GM12801 (cell line): ENCODE results near the gene CAMK2B.

Source experiments
- TF ChIP-seq, protein P1 (sequence below): IDR thresholded peaks from one replicate; pipeline ENCODE4 v1.5.1; 2011; ENCODE audit warnings: control low read depth; ENCODE audit not compliant: insufficient read length; ENCODE audit errors: extremely low read depth

The CAMK2B gene

DNA sequence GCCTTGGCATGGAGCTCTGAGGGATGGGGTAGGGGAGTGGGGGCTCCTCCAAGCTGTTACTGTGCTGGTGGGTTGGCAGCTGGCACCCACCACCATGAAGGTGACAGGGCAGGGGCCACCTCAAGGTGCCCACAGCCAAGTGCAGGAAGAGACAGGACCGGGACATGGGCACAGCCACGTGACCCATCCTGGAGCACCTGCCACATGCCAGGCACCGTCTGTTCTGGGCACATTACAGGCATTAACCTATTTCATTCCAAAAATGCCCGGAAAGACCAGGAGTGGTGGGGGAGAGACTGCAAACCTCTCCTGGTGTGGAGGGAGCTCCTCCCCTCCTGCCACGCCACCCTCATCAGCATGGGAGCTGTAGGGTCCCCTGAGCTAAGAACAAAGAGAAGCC is 56.7 kb downstream of the CAMK2B start:
- TF ChIP-seq, protein P1, sequence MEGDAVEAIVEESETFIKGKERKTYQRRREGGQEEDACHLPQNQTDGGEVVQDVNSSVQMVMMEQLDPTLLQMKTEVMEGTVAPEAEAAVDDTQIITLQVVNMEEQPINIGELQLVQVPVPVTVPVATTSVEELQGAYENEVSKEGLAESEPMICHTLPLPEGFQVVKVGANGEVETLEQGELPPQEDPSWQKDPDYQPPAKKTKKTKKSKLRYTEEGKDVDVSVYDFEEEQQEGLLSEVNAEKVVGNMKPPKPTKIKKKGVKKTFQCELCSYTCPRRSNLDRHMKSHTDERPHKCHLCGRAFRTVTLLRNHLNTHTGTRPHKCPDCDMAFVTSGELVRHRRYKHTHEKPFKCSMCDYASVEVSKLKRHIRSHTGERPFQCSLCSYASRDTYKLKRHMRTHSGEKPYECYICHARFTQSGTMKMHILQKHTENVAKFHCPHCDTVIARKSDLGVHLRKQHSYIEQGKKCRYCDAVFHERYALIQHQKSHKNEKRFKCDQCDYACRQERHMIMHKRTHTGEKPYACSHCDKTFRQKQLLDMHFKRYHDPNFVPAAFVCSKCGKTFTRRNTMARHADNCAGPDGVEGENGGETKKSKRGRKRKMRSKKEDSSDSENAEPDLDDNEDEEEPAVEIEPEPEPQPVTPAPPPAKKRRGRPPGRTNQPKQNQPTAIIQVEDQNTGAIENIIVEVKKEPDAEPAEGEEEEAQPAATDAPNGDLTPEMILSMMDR = no peak

DNA sequence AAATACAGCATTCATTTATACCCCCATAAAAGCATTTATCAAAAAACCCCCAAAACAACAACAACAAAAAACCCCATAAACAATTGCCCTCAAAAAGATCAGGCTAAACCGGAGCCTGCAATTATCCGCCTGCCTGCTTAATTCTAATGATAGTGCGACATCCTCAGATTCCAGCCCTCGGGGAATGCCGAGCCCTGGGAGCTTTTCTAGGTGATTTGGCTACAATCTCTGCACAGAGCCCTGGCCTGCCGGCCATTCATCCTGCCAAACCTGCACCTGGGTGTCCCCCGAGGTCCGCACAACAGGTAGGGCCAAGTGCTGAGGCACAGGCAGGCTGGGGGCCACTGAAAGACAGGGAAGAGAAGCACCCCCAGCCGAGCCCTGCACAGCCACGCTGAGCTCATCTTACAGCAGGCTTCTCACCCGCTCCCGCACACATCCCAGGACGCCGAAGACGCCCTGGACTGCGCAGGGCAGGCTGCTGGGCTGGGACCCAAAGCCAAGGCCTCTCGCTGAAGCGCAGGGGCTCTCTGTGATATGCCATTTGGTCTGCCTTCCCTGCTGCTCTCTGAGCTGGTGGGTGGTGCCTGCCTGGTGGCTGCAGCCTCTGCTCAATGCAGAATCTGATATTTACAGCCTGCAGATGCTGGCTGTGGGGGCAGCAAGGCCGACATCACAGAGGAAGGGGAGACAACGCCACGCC is 57.5 kb downstream of the CAMK2B start:
- TF ChIP-seq, protein P1 = no peak

DNA sequence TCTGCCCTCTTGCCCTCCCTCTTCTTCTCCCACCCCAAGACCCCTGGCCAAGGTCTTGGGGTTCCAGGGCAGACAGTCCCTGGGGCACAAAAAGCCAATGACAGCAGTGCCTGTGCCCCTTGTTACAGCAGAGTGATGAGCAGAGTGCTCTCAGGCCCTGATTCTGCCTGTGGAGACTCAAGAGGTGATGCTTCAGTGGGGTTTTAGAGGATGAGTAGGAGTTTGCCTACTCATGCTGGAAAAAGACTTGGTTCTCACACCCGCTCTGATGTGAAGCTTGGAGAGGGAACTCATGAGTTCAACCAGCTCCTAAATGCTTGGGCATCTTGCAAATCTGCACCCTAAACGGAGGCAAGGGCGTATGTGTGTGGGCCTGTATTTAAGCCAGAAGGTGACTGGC is 58.2 kb downstream of the CAMK2B start:
- TF ChIP-seq, protein P1 = no peak

DNA sequence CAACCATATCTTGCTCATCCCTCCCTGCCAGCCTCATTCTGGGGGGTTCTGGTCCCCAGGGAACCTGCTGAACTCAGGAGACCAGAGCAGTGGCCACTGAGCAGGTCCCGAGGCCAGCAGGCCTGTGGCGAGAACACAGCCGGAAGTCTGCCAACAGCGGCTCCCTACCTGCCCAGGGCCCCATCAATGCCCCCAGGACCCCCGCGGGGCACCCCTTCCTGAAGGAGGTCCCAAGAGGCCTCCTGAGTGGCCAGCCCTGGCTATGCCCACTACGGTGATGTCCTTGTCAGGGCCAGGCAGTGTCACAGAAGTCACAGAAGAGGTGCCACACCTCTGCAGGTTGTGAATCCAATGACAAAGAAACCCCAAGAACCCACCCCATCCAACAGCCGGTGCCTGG is 58.9 kb downstream of the CAMK2B start:
- TF ChIP-seq, protein P1 = no peak

DNA sequence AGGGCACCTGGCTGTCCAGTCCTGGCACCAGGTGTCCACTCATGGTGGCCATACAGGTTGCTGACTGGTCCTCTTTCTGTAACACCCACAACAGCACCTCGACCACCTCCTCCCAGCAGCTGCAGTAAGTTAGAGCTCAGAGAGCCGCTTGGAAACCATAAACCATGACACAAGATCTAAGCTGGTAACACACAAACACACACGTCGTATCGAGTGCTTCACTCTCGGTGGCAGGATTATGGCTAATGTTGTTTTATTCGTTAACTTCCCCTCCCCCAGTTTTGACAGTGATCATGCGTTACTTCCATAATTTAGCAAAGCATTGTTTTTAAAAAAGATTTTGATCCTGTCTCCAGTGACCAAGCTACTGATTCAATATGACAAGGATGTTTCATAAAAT is 59.7 kb downstream of the CAMK2B start:
- TF ChIP-seq, protein P1 = no peak

DNA sequence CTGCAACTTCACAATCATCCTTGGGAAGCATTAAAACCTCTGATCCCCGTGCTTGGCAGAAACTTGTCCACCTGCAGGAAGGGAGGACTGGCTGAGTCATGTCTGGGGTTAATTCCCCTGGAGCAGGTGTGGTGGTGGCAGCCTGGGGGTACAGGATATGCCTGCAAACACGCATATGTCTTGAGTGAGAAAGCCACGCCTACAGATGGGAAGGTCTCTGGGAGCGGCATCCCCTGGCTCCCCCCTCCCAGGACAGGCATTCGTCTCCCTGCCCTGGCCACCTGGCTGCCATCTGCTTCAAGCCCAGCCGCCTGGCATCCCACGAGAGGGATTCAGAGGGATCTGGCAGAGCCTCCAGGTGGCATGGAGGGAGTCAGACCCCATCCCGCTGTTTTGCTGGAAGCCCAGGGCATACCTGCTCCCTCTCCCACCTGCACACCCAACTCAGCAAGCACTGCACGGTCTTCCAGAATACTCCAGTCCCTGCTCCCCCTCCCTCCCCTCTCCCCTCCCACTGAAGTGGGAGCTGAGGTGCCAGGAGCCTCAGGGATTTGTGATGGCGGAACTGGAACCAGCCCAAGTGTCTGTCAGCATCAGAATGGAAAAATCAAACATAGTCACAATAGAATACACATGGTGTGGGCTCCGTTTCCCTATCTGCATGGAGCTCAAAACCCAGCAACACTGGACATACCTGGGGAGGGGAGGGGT is 61.0 kb downstream of the CAMK2B start:
- TF ChIP-seq, protein P1 = no peak

DNA sequence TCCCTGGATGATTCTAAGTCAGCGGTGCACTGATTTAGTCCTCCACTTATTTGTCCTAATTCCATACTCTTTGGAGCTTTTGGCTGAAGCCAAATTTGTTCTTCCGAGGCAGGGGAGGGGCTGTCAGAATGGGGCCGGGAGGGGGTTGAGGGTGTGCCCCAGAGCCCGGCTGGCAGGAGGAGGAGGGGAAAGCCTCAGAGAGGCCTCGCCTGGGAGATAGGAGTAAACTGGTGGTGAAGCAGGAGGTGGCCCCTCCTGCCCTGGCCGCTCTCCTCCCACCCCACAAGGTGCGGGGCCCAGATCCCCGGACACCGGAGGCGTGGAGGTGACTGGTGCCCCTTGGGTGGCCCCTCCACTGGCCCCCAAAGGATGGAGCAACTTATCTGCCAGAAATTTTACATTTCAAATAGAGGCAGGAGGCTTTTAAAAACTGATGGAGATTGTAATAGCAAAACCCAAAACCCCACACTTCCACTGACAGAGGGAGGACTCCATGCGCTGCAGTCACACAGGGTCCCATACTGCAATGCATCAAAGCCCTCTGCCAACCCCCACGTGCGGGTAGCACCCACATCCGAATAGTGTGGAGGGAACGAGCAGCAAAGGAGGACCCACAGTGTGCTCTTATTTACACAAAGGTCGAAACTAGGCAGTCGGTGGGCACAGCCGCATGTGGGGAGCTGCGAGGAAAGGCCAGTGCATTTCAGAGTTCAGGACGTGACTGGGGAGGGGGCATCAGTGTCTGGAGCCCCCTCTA is 61.9 kb downstream of the CAMK2B start:
- TF ChIP-seq, protein P1 = no peak
